ENCODE results near the gene JAK1. TPM values are rescaled to one million over a fixed set of nuclear protein-coding genes. Genes with fewer than 3 reads are reported as not detected.

JAK1 gene
- total and polyA plus RNA-seq, 3 experiments from 2014 or later = 106 to 300 (median 108) TPM

DNA sequence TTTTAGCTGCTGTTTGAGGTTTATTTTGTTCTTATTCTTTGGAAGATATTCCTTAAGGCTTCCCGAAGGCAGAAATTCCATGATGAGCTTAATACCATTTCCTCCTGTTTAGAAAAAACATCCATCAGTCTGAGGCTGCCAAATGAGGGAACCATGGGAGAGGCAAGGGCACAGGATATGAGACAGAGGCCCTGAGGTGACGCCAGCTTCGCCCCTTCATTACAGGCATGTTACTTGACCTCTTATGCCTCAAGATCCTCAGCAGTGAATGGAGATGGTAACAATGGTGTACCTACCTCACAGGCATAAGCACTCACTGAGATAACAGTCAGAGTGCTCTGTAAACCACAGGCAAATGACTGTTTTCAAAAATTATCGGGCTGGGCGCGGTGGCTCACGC lies 127.9 kb downstream of the JAK1 start:
- ChIA-PET POLR2A (interaction anchor here (0.6 kb wide), 1 partner anchor 14 kb away, joined by 3 read pairs; no protein-coding TSS in a partner anchor), CTCF (no interaction called here)
- no peaks in the 10 kb centered on the region for H3K27me3 Mint-ChIP-seq
- H3K4me1 ChIP-seq (ENCODE audit: insufficient read depth, low read length) = no peaks in the 10 kb centered on the region
- H3K4me1 Mint-ChIP-seq = no peaks in the 10 kb centered on the region
- no peak overlapping the region for H3K4me3 Mint-ChIP-seq
- no peaks in the 10 kb centered on the region for H3K27me3 ChIP-seq (ENCODE audit: insufficient read depth, low read length, poor library complexity, severe bottlenecking)
- H3K9me3 Mint-ChIP-seq = no peaks in the 10 kb centered on the region
- H3K36me3 Mint-ChIP-seq = peaks cover 10 to 93% (median 36%) of the 10 kb centered on the region in 3 donors
- no peak overlapping the region for H3K27ac ChIP-seq (ENCODE audit: low read depth, low read length)
- H3K27ac Mint-ChIP-seq = peak overlapping the region in 2 of 8 donors; percentile 11 to 61
- no peak for DNase-seq
- H3K9me3 ChIP-seq (ENCODE audit: low read length) = no peaks in the 10 kb centered on the region
- no peak overlapping the region for H3K4me3 ChIP-seq (ENCODE audit: low read length)
- peaks cover 81% of the 10 kb centered on the region for H3K36me3 ChIP-seq (ENCODE audit: insufficient read depth, low read length)

DNA sequence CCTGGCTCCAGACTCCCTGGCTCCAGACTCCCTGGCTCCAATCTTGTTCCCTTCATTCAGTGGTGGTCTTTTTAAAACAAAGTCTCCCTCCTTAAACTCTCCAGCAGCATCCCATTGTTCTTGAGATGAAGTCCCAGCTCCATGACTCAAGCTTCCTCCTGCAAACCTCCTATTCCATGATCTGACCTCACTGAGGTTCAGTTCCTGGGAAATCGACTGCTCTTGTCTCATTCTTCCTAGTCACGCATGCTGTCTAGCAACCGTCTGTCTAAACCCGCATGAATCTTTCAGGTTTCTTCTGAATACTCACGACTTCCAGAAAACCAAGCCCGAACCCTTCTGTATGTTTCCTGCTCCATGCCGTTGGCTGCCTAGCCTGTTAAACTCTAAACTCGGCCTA lies 129.5 kb downstream of the JAK1 start:
- Histone ChIP-seq H3K36me3 (ENCODE audit: insufficient read depth, low read length) (peaks cover 78% of the 10 kb centered on the region), H3K27me3 (ENCODE audit: insufficient read depth, low read length, poor library complexity, severe bottlenecking) (no peaks in the 10 kb centered on the region), H3K9me3 (ENCODE audit: low read length) (no peaks in the 10 kb centered on the region), H3K27ac (ENCODE audit: low read depth, low read length) (no peak overlapping the region), H3K4me3 (ENCODE audit: low read length) (no peak overlapping the region), H3K4me1 (ENCODE audit: insufficient read depth, low read length) (no peaks in the 10 kb centered on the region)
- no peak overlapping the region for H3K4me3 Mint-ChIP-seq
- ChIA-PET POLR2A (no interaction called here), CTCF (no interaction called here)
- peaks cover 10 to 94% (median 40%) of the 10 kb centered on the region in 3 donors for H3K36me3 Mint-ChIP-seq
- no peaks in the 10 kb centered on the region for H3K9me3 Mint-ChIP-seq
- no peaks in the 10 kb centered on the region for H3K4me1 Mint-ChIP-seq
- H3K27me3 Mint-ChIP-seq = no peaks in the 10 kb centered on the region
- peak overlapping the region in 5 of 8 donors; percentile 27 to 89 (median 57) for H3K27ac Mint-ChIP-seq
- no peak for DNase-seq

DNA sequence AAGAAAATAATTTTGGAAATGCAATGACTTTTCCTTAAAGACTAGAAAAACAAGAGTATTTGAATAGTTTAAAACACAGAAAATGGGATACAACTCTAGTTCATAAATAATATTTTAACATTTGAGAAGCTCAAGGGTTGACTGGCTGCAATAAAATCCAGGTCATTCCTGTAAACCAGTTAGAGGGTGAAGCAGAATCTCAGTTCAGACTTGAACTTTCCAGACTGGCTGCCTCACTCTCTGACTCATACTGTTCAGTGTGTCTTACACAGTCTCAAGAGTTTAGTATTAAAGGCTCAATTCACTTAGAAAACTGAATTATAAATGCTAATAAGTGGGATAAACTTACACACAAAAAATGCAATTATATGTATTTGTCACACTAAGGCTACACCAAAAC lies 131.6 kb downstream of the JAK1 start:
- Mint-ChIP-seq H3K4me3 (no peak overlapping the region), H3K36me3 (peaks cover 10 to 85% (median 33%) of the 10 kb centered on the region in 3 donors), H3K27ac (peak overlapping the region in 2 of 8 donors; percentile 48 to 66), H3K4me1 (peaks cover 2 to 8% (median 7%) of the 10 kb centered on the region in 3 donors), H3K27me3 (no peaks in the 10 kb centered on the region), H3K9me3 (no peaks in the 10 kb centered on the region)
- POLR2A ChIA-PET = no interaction called here
- Histone ChIP-seq H3K4me3 (ENCODE audit: low read length) (no peak overlapping the region), H3K4me1 (ENCODE audit: insufficient read depth, low read length) (no peaks in the 10 kb centered on the region), H3K27me3 (ENCODE audit: insufficient read depth, low read length, poor library complexity, severe bottlenecking) (no peaks in the 10 kb centered on the region), H3K9me3 (ENCODE audit: low read length) (no peaks in the 10 kb centered on the region), H3K27ac (ENCODE audit: low read depth, low read length) (no peak overlapping the region), H3K36me3 (ENCODE audit: insufficient read depth, low read length) (peaks cover 58% of the 10 kb centered on the region)
- DNase-seq = no peak
- CTCF ChIA-PET = no interaction called here

DNA sequence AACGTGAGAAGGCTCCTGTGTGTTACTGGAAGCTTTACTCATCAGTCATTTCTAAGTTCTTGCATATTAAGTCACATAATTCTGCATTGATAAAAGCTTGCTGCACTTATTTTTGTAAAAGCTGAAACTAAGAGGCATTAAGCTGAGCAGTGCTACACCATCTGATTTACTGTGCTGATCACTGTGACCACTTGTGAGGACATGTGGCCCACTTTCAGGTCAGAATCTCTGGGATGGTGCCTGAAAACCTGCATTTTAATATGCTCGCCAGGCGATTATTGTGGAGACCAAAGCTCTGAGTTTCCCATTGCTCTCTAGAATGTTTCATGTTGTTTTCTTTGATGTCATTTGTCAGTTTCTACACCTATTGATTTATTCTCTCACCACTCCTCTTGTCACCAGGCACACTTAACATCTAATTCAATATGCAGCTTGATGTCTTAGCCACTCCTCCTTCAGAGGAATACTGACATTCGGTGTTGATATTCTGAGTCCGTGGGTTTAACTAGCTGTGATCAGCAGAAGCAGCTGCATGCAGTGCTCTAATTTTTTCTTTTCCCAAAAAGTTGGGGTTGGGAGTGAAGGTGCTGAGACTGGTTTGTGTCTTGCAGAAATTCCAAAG lies 136.2 kb downstream of the JAK1 start:
- ChIA-PET POLR2A (no interaction called here), CTCF (interaction anchor here (0.9 kb wide), 1 partner anchor 245 kb away, joined by 3 read pairs; no protein-coding TSS in a partner anchor)
- Mint-ChIP-seq H3K4me1 (peaks cover 37 to 46% (median 46%) of the 10 kb centered on the region in 3 donors), H3K9me3 (no peaks in the 10 kb centered on the region), H3K36me3 (peaks cover 0 to 43% (median 14%) of the 10 kb centered on the region in 3 donors), H3K27ac (peak overlapping the region; percentile 51 to 90 (median 60)), H3K4me3 (no peak overlapping the region), H3K27me3 (no peaks in the 10 kb centered on the region)
- Histone ChIP-seq H3K27ac (ENCODE audit: low read depth, low read length) (no peak overlapping the region), H3K4me1 (ENCODE audit: insufficient read depth, low read length) (peaks cover 16% of the 10 kb centered on the region), H3K9me3 (ENCODE audit: low read length) (no peaks in the 10 kb centered on the region), H3K4me3 (ENCODE audit: low read length) (no peak overlapping the region), H3K27me3 (ENCODE audit: insufficient read depth, low read length, poor library complexity, severe bottlenecking) (no peaks in the 10 kb centered on the region), H3K36me3 (ENCODE audit: insufficient read depth, low read length) (peaks cover 17% of the 10 kb centered on the region)
- no peak for DNase-seq

DNA sequence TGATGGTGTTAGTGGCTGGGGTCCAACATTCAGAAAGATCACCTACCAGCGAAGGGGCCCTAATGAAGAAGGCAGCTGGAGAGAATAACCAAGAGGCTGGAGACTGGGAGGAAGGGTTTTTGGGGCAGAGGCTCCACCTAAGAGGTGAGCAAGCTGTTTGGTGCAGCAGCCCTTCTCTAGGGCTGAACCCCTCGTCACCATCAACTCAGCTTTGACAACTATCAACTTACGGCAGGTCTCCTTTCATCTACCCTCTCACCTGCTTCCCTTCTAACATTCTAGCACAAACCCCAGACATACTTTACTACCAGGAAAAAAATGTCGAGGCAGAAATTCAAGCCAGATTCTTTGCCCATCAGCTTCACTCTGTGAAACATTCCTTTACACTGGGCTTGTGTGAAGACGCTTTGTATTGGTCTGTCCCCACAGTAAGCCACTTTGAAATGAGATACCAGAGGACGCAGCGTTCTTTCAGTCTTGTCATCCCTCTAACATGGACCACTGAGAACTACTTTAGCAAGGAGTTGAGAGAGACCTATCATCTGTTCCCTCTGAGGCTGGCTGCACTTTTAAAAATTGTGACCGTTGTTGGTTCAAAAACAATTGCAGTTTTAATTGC lies 136.8 kb downstream of the JAK1 start:
- H3K9me3 Mint-ChIP-seq = no peaks in the 10 kb centered on the region
- ChIA-PET CTCF (interaction anchor here (0.9 to 1.3 kb wide), 2 partner anchors 246 kb away, joined by 3 read pairs; no protein-coding TSS in a partner anchor), POLR2A (no interaction called here)
- H3K36me3 Mint-ChIP-seq = peaks cover 0 to 36% (median 13%) of the 10 kb centered on the region in 3 donors
- peaks cover 16% of the 10 kb centered on the region for H3K4me1 ChIP-seq (ENCODE audit: insufficient read depth, low read length)
- DNase-seq = no peak
- H3K4me3 Mint-ChIP-seq = peak overlapping the region in 1 of 7 donors; percentile 27
- no peaks in the 10 kb centered on the region for H3K27me3 Mint-ChIP-seq
- no peak overlapping the region for H3K4me3 ChIP-seq (ENCODE audit: low read length)
- H3K27ac ChIP-seq (ENCODE audit: low read depth, low read length) = no peak overlapping the region
- no peaks in the 10 kb centered on the region for H3K9me3 ChIP-seq (ENCODE audit: low read length)
- H3K36me3 ChIP-seq (ENCODE audit: insufficient read depth, low read length) = peaks cover 12% of the 10 kb centered on the region
- H3K27me3 ChIP-seq (ENCODE audit: insufficient read depth, low read length, poor library complexity, severe bottlenecking) = no peaks in the 10 kb centered on the region
- peak overlapping the region in 7 of 8 donors; percentile 51 to 93 (median 76) for H3K27ac Mint-ChIP-seq
- peaks cover 37 to 46% (median 46%) of the 10 kb centered on the region in 3 donors for H3K4me1 Mint-ChIP-seq

DNA sequence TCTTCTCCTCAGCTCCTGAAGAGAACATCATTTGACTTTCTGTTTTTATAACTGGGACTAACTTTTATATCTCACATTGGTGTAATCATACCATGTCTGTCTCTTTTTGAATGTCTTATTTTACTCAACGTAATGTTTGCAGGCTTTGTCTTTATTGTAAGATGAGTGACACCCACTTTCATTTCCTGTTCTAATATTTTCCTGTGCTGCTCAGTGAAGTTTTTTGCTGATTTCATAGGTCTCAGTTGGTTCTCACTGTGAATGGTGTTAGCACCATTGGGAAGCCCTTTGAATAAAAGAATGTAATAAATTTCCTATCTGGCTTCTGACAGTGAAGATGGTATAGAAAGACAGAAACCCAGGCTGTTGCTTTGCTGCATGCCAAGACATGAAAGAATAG lies 137.5 kb downstream of the JAK1 start:
- no peak overlapping the region for H3K27ac ChIP-seq (ENCODE audit: low read depth, low read length)

DNA sequence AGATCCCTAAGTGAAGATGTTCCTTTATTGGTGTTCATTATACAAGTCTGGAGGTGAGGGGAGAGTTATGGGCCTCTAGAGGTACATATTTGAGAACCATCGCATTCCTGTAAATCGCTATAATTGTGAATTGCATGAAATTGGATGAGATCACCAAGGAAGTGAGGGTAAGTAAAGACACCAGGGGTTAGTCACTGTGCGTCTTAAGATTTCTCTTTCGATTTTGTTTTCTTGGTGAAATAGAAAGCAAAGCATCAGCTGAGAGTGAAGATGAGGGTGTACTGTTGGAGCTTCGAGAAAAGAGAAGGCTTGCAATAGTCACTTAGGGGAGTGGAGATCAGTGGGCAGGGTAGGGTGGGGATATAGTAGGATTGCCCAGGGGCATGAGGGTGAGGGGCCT lies 139.4 kb downstream of the JAK1 start:
- peaks cover under 1% of the 10 kb centered on the region for H3K36me3 ChIP-seq (ENCODE audit: insufficient read depth, low read length)
- POLR2A ChIA-PET = interaction anchor here (0.6 to 1.3 kb wide), 2 partner anchors 139 to 140 kb away, joined by 3 read pairs; no protein-coding TSS in a partner anchor
- Mint-ChIP-seq H3K9me3 (no peaks in the 10 kb centered on the region), H3K4me1 (peaks cover 41 to 52% (median 52%) of the 10 kb centered on the region in 3 donors), H3K27ac (peak overlapping the region; percentile 86 to 95 (median 90)), H3K27me3 (no peaks in the 10 kb centered on the region), H3K36me3 (peaks cover 0 to 14% (median 1%) of the 10 kb centered on the region in 3 donors), H3K4me3 (peak overlapping the region; percentile 49 to 81 (median 77))
- H3K9me3 ChIP-seq (ENCODE audit: low read length) = no peaks in the 10 kb centered on the region
- no peaks in the 10 kb centered on the region for H3K27me3 ChIP-seq (ENCODE audit: insufficient read depth, low read length, poor library complexity, severe bottlenecking)
- H3K4me1 ChIP-seq (ENCODE audit: insufficient read depth, low read length) = peaks cover 16% of the 10 kb centered on the region
- H3K27ac ChIP-seq (ENCODE audit: low read depth, low read length) = peak overlapping the region; percentile 18
- DNase-seq = peak in 1 of 5 donors; percentile 29
- CTCF ChIA-PET = interaction anchor here (0.9 to 1.2 kb wide), 3 partner anchors 9 to 861 kb away, joined by 3 to 4 read pairs (median 3); no protein-coding TSS in a partner anchor
- no peak overlapping the region for H3K4me3 ChIP-seq (ENCODE audit: low read length)

More for the DNA sequence above, 137.5 kb downstream of the JAK1 start:
- no peaks in the 10 kb centered on the region for H3K27me3 ChIP-seq (ENCODE audit: insufficient read depth, low read length, poor library complexity, severe bottlenecking)
- H3K27me3 Mint-ChIP-seq = no peaks in the 10 kb centered on the region
- H3K4me1 Mint-ChIP-seq = peaks cover 41 to 52% (median 52%) of the 10 kb centered on the region in 3 donors
- ChIA-PET CTCF (interaction anchor here (1.3 kb wide), 1 partner anchor 247 kb away, joined by 3 read pairs; no protein-coding TSS in a partner anchor), POLR2A (interaction anchor here (0.7 kb wide), 1 partner anchor 220 kb away, joined by 4 read pairs; no protein-coding TSS in a partner anchor)
- DNase-seq = no peak
- peaks cover 10% of the 10 kb centered on the region for H3K36me3 ChIP-seq (ENCODE audit: insufficient read depth, low read length)
- H3K4me1 ChIP-seq (ENCODE audit: insufficient read depth, low read length) = peaks cover 16% of the 10 kb centered on the region
- H3K4me3 Mint-ChIP-seq = peak overlapping the region; percentile 9 to 79 (median 57)
- peaks cover 0 to 30% (median 6%) of the 10 kb centered on the region in 3 donors for H3K36me3 Mint-ChIP-seq
- H3K27ac Mint-ChIP-seq = peak overlapping the region; percentile 7 to 93 (median 76)
- H3K9me3 Mint-ChIP-seq = no peaks in the 10 kb centered on the region
- H3K9me3 ChIP-seq (ENCODE audit: low read length) = no peaks in the 10 kb centered on the region
- H3K4me3 ChIP-seq (ENCODE audit: low read length) = no peak overlapping the region

Data from CD8-positive, alpha-beta memory T cell (primary cell).